ENCODE results near the gene NCAM1.

DNA sequence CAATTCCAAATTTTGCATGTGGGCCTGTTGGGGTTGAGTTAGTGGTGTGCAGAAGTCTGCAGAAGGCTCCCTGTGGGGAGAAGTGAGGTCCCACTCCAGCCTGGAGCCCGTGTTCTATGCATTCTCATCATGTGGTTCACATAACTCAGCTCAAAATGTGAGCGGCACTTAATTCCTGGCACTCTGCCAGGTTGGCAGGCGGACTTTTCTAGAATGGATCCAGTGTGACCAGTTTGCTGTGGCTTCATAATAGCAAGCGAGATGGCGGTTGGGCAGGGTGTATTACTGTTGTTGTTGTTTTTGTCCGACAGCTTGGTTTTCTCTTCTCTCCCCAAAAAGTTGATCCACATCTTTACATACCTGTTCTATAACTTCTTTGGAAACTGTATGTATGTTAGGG, 206.4 kb downstream of the NCAM1 start:
- TF ChIP-seq POLR2AphosphoS5 (IDR thresholded peaks at IDR 0.05) (no peak), CTCF (IDR thresholded peaks at IDR 0.05) (no peak)
